ENCODE data around the gene TP53I3. TPM values are rescaled to one million over a fixed set of nuclear protein-coding genes. Genes with fewer than 3 reads are reported as not detected.
"Not testable (repeated sequence)": the region's sequence is repeated elsewhere in the genome, so short reads cannot be mapped to it uniquely, and the experiment has no call there.

TP53I3 gene
- total RNA-seq, 4 donors from 2014 or later, result 14.5 to 38.4 (median 31.0) TPM

GRCh38 chr2:24047703-24048033 lies 37.0 kb downstream of the TP53I3 start:
- no peaks in the 10 kb centered on the region for H3K36me3 ChIP-seq
- 49 to 56% methylated on average over 8 of the region's 8 CpGs for WGBS, 2 donors
- peak overlapping the region in 1 of 3 donors; percentile 4 for H3K4me3 ChIP-seq (replicated peaks in 1 of 3)
- no peak overlapping the region for H3K27ac ChIP-seq
- H3K27me3 ChIP-seq, result no peaks in the 10 kb centered on the region
- TF ChIP-seq CTCF (IDR thresholded peaks at IDR 0.05) (no peak), POLR2A (IDR thresholded peaks at IDR 0.05) (no peak)
- no peaks in the 10 kb centered on the region for H3K9me3 ChIP-seq
- DNase-seq, result no peak
- H3K4me1 ChIP-seq, result peaks cover 8 to 18% of the 10 kb centered on the region in 2 donors
- intact Hi-C loops (cut with DNase I), result no loop called here

- peak; percentile 96 to 97 for DNase-seq
- intact Hi-C loops (cut with DNase I), result no loop called here
- Histone ChIP-seq H3K4me1 (peaks cover 8 to 18% of the 10 kb centered on the region in 2 donors), H3K27me3 (no peaks in the 10 kb centered on the region), H3K9me3 (no peaks in the 10 kb centered on the region), H3K4me3 (replicated peaks in 1 of 3) (peak within 1 kb of the TSS; percentile 19 to 52 (median 33)), H3K36me3 (no peaks in the 10 kb centered on the region), H3K27ac (peak within 1 kb of the TSS in 1 of 3 donors; percentile 42)
- peak in 1 of 2 donors; percentile 83 for TF ChIP-seq POLR2A (IDR thresholded peaks at IDR 0.05)
- TF ChIP-seq CTCF (IDR thresholded peaks at IDR 0.05), result no peak
- WGBS, 2 donors, result 0 to 1% methylated on average over 35 to 37 of the region's 38 CpGs
Observed at GRCh38 chr2:24046930-24047702, 37.5 kb downstream of the TP53I3 start, which contains the start of gene WDCP. Gene WDCP (minus strand): TSS chr2:24047391. CDS start chr2:24039494, 7,897 bp downstream.

- intact Hi-C loops (cut with DNase I), result no loop called here
- Histone ChIP-seq H3K27me3 (no peaks in the 10 kb centered on the region), H3K36me3 (no peaks in the 10 kb centered on the region), H3K4me3 (replicated peaks in 1 of 3) (peak overlapping the region in 2 of 3 donors; percentile 19 to 52), H3K9me3 (no peaks in the 10 kb centered on the region), H3K27ac (no peak overlapping the region), H3K4me1 (peaks cover 8 to 18% of the 10 kb centered on the region in 2 donors)
- 5 to 9% methylated on average over 2 of the region's 2 CpGs for WGBS, 2 donors
- TF ChIP-seq CTCF (IDR thresholded peaks at IDR 0.05) (no peak), POLR2A (IDR thresholded peaks at IDR 0.05) (no peak)
- DNase-seq, result no peak
Observed at GRCh38 chr2:24046599-24046929, 38.1 kb downstream of the TP53I3 start.

- H3K27me3 ChIP-seq, result no peaks in the 10 kb centered on the region
- no peaks in the 10 kb centered on the region for H3K9me3 ChIP-seq
- 85 to 87% methylated on average over 11 of the region's 11 CpGs for WGBS, 2 donors
- H3K4me1 ChIP-seq, result peaks cover 8 to 18% of the 10 kb centered on the region in 2 donors
- intact Hi-C loops (cut with DNase I), result no loop called here
- TF ChIP-seq POLR2A (IDR thresholded peaks at IDR 0.05) (no peak), CTCF (IDR thresholded peaks at IDR 0.05) (no peak)
- DNase-seq, result no peak
- H3K4me3 ChIP-seq (replicated peaks in 1 of 3), result peak overlapping the region in 1 of 3 donors; percentile 52
- H3K27ac ChIP-seq, result no peak overlapping the region
- no peaks in the 10 kb centered on the region for H3K36me3 ChIP-seq
Observed at GRCh38 chr2:24045511-24046508, 38.8 kb downstream of the TP53I3 start.

- H3K4me1 ChIP-seq; H3K27ac ChIP-seq; DNase-seq; H3K4me3 ChIP-seq (replicated peaks in 1 of 3); H3K27me3 ChIP-seq; intact Hi-C loops (cut with DNase I); H3K9me3 ChIP-seq: not testable (repeated sequence)
- peaks cover 8 to 12% of the 10 kb centered on the region in 2 donors for H3K36me3 ChIP-seq
- 96 to 97% methylated on average over 6 of the region's 6 CpGs for WGBS, 2 donors
Observed at GRCh38 chr2:24043133-24043532, 41.5 kb downstream of the TP53I3 start.
